ENCODE results near the gene RTEL1.
A peak's percentile ranks its signal among the peaks of the same experiment; 100 is the strongest.
"Not testable (repeated sequence)": the region's sequence is repeated elsewhere in the genome, so short reads cannot be mapped to it uniquely, and the experiment has no call there.

RTEL1 gene

GRCh38 chr20:63627751-63628245 is 30.3 kb upstream of the RTEL1 start:
- Histone ChIP-seq H3K36me3 (ENCODE audit: control insufficient read depth, insufficient read depth, low read length) (no peaks in the 10 kb centered on the region), H3K4me1 (ENCODE audit: control insufficient read depth, insufficient read depth, low read length) (peaks cover 11% of the 10 kb centered on the region), H3K27me3 (ENCODE audit: control insufficient read depth, insufficient read depth, low read length, poor library complexity, severe bottlenecking) (no peaks in the 10 kb centered on the region), H3K9me3 (ENCODE audit: control insufficient read depth, low read length) (no peaks in the 10 kb centered on the region), H3K27ac (ENCODE audit: insufficient read depth, low read depth, low read length, poor library complexity, severe bottlenecking) (no peak overlapping the region), H3K4me3 (ENCODE audit: insufficient read depth, low read depth, low read length) (peak overlapping the region; percentile 97)
- 73 to 75% methylated on average over 28 of the region's 28 CpGs for WGBS, 2 experiments

GRCh38 chr20:63628246-63628975 is 29.7 kb upstream of the RTEL1 start:
- WGBS, 2 experiments: 87 to 91% methylated on average over 22 of the region's 22 CpGs
- no peaks in the 10 kb centered on the region for H3K36me3 ChIP-seq (ENCODE audit: control insufficient read depth, insufficient read depth, low read length)
- H3K27me3 ChIP-seq (ENCODE audit: control insufficient read depth, insufficient read depth, low read length, poor library complexity, severe bottlenecking): no peaks in the 10 kb centered on the region
- H3K4me3 ChIP-seq (ENCODE audit: insufficient read depth, low read depth, low read length): peak overlapping the region; percentile 97
- H3K4me1 ChIP-seq (ENCODE audit: control insufficient read depth, insufficient read depth, low read length): peaks cover 11% of the 10 kb centered on the region
- no peak overlapping the region for H3K27ac ChIP-seq (ENCODE audit: insufficient read depth, low read depth, low read length, poor library complexity, severe bottlenecking)
- no peaks in the 10 kb centered on the region for H3K9me3 ChIP-seq (ENCODE audit: control insufficient read depth, low read length)

- not testable (repeated sequence) for H3K27ac ChIP-seq (ENCODE audit: insufficient read depth, low read depth, low read length, poor library complexity, severe bottlenecking); H3K36me3 ChIP-seq (ENCODE audit: control insufficient read depth, insufficient read depth, low read length); H3K4me1 ChIP-seq (ENCODE audit: control insufficient read depth, insufficient read depth, low read length); H3K9me3 ChIP-seq (ENCODE audit: control insufficient read depth, low read length); H3K4me3 ChIP-seq (ENCODE audit: insufficient read depth, low read depth, low read length); H3K27me3 ChIP-seq (ENCODE audit: control insufficient read depth, insufficient read depth, low read length, poor library complexity, severe bottlenecking)
- 94 to 96% methylated on average over 6 of the region's 6 CpGs for WGBS, 2 experiments
Observed at GRCh38 chr20:63630956-63631355, 27.2 kb upstream of the RTEL1 start.

DNA sequence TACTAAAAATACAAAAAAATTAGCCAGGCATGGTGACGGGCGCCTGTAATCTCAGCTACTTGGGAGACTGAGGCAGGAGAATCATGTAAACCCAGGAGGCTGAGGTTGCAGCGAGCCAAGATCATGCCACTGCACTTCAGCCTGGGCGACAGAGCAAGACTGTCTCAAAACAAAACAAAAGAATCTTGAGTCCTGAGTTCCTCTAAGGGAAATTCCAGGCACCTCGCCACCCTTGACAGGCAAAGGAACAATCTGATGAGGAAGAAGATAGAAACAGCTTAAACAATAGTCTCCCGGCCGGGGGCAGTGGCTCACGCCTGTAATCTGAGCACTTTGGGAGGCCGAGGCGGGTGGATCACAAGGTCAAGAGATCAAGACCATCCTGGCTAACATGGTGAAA is 26.7 kb upstream of the RTEL1 start:
- H3K36me3 ChIP-seq (ENCODE audit: control insufficient read depth, insufficient read depth, low read length); H3K27ac ChIP-seq (ENCODE audit: insufficient read depth, low read depth, low read length, poor library complexity, severe bottlenecking); H3K27me3 ChIP-seq (ENCODE audit: control insufficient read depth, insufficient read depth, low read length, poor library complexity, severe bottlenecking); H3K4me1 ChIP-seq (ENCODE audit: control insufficient read depth, insufficient read depth, low read length); H3K9me3 ChIP-seq (ENCODE audit: control insufficient read depth, low read length); H3K4me3 ChIP-seq (ENCODE audit: insufficient read depth, low read depth, low read length): not testable (repeated sequence)
- WGBS, 2 experiments: 63 to 73% methylated on average over 10 of the region's 10 CpGs

DNA sequence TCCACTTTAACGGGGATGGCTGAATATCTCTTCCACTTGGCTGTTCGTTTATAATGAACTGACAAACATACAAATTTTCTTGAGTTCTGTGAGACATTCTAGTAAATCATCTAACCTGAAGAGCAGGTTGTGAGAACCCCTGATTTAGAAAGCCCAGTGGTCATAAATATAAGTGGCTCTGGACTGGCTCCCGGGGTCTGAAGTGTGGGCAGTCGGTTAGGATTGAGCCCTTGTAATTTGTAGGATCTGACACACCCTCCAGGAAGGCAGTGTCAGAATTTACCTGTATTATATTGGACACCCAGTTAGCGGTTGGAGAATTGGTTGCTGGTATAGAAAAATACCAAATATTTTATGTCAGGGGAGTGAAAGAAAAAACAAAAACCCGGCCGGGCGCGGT is 24.4 kb upstream of the RTEL1 start:
- no peaks in the 10 kb centered on the region for H3K27me3 ChIP-seq (ENCODE audit: control insufficient read depth, insufficient read depth, low read length, poor library complexity, severe bottlenecking)
- no peaks in the 10 kb centered on the region for H3K9me3 ChIP-seq (ENCODE audit: control insufficient read depth, low read length)
- no peak overlapping the region for H3K27ac ChIP-seq (ENCODE audit: insufficient read depth, low read depth, low read length, poor library complexity, severe bottlenecking)
- no peak overlapping the region for H3K4me3 ChIP-seq (ENCODE audit: insufficient read depth, low read depth, low read length)
- no peaks in the 10 kb centered on the region for H3K4me1 ChIP-seq (ENCODE audit: control insufficient read depth, insufficient read depth, low read length)
- no peaks in the 10 kb centered on the region for H3K36me3 ChIP-seq (ENCODE audit: control insufficient read depth, insufficient read depth, low read length)
- 92 to 98% methylated on average over 9 of the region's 9 CpGs for WGBS, 2 experiments

DNA sequence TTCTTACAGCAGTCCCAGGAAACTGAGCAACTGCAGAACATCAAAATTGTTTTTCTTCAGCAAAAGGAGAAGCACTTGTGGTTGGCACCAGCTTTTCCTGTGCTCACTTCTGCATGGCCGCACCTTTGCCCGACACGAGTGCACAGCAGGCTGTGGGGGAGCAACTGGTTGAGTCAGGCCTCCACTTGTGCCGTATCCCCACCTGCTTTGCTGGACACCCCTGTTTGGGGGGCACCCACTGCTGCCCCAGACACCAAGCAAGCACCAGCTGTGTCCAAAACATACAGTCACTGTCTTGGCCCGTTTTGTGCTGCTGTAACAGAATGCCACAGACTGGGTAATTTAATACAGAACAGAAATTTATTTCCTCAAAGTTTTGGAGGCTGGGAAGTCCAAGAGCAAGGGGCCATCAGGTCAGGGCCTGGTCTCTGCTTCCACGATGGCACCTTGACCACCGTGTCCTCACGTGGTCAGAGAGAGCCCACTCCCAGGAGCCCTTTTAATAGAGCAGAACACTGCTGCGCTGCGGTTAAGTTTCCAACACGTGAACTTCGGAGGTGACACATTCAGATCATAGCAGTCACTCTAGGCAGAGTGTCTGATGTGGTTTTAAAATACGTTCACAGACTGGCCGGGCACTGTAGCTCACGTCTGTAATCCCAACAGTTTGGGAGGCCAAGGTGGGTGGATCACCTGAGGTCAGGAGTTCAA is 22.5 kb upstream of the RTEL1 start:
- Histone ChIP-seq H3K9me3 (ENCODE audit: control insufficient read depth, low read length) (no peaks in the 10 kb centered on the region), H3K4me3 (ENCODE audit: insufficient read depth, low read depth, low read length) (no peak overlapping the region), H3K36me3 (ENCODE audit: control insufficient read depth, insufficient read depth, low read length) (no peaks in the 10 kb centered on the region), H3K27ac (ENCODE audit: insufficient read depth, low read depth, low read length, poor library complexity, severe bottlenecking) (no peak overlapping the region), H3K27me3 (ENCODE audit: control insufficient read depth, insufficient read depth, low read length, poor library complexity, severe bottlenecking) (no peaks in the 10 kb centered on the region), H3K4me1 (ENCODE audit: control insufficient read depth, insufficient read depth, low read length) (no peaks in the 10 kb centered on the region)
- 93% methylated on average over 15 of the region's 15 CpGs for WGBS, 2 experiments

DNA sequence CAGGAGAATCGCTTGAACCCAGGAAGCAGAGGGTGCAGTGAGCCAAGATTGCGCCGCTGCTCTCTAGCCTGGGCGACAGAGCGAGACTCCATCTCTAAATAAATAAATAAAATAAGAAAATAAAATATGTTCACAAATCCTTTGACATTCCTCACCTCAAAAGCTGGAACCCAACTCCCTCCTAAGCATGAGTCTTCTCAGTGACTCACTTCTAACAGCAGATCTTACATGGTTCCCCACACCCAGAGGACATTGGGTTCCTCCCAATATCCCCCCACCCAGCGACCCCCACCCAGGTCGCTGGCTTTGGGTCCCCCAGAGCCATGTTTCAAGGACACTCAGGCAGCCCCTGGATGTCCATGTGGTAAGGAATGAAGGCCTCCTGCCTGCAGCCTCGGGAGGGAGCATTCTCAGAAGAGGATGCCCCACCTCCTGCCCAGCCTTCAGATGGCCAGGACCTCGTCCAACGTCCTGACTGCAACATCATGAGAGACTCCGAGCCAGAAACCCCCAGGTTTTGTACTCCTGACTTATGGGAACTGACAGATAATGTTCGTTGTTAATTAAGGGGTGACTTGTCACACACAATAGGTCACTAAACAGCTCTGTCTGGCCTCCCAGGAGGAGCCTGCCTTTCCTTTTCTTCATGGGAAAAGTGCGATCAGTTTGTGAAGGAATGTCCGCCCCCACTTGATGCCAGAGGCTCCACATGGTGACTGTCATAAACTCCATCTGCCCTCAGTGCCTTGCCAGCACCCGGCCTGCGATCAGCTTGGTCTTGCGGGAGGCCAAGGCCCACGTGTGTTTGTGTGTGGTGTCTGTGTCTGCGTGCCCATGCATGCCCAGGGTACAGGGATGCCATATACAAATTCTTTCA is 21.1 kb upstream of the RTEL1 start:
- Histone ChIP-seq H3K27ac (ENCODE audit: insufficient read depth, low read depth, low read length, poor library complexity, severe bottlenecking) (no peak overlapping the region), H3K36me3 (ENCODE audit: control insufficient read depth, insufficient read depth, low read length) (no peaks in the 10 kb centered on the region), H3K27me3 (ENCODE audit: control insufficient read depth, insufficient read depth, low read length, poor library complexity, severe bottlenecking) (peaks cover 8% of the 10 kb centered on the region), H3K9me3 (ENCODE audit: control insufficient read depth, low read length) (no peaks in the 10 kb centered on the region), H3K4me3 (ENCODE audit: insufficient read depth, low read depth, low read length) (no peak overlapping the region), H3K4me1 (ENCODE audit: control insufficient read depth, insufficient read depth, low read length) (no peaks in the 10 kb centered on the region)
- WGBS, 2 experiments: 83 to 85% methylated on average over 17 to 18 of the region's 19 CpGs

- peaks cover 27% of the 10 kb centered on the region for H3K27me3 ChIP-seq (ENCODE audit: control insufficient read depth, insufficient read depth, low read length, poor library complexity, severe bottlenecking)
- WGBS, 2 experiments: 80 to 82% methylated on average over 15 of the region's 15 CpGs
- H3K4me3 ChIP-seq (ENCODE audit: insufficient read depth, low read depth, low read length): no peak overlapping the region
- no peaks in the 10 kb centered on the region for H3K36me3 ChIP-seq (ENCODE audit: control insufficient read depth, insufficient read depth, low read length)
- H3K27ac ChIP-seq (ENCODE audit: insufficient read depth, low read depth, low read length, poor library complexity, severe bottlenecking): no peak overlapping the region
- H3K9me3 ChIP-seq (ENCODE audit: control insufficient read depth, low read length): no peaks in the 10 kb centered on the region
- peaks cover 8% of the 10 kb centered on the region for H3K4me1 ChIP-seq (ENCODE audit: control insufficient read depth, insufficient read depth, low read length)
Observed at GRCh38 chr20:63639093-63639975, 18.8 kb upstream of the RTEL1 start.

DNA sequence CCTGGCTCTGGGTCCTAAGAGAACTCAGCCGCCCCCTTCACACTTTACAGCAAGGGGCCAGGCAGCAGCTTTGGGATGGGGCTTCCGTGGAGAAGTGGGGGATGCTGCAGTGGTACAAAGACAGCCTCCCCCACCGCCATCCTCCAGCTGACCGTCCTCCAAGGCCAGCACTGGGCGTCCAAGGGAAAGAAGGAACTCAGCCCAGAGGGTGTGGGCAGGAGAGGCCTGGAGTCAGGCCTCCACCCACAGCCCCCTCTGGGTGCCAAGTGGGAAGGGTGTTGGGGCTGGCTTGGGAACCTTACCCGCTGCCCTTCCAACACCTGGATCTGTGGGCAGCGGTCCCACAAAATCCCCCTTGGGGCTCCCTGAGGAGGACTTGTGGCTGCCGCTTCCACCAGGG is 18.0 kb upstream of the RTEL1 start:
- Histone ChIP-seq H3K27ac (ENCODE audit: insufficient read depth, low read depth, low read length, poor library complexity, severe bottlenecking) (no peak overlapping the region), H3K4me1 (ENCODE audit: control insufficient read depth, insufficient read depth, low read length) (peaks cover 8% of the 10 kb centered on the region), H3K36me3 (ENCODE audit: control insufficient read depth, insufficient read depth, low read length) (no peaks in the 10 kb centered on the region), H3K27me3 (ENCODE audit: control insufficient read depth, insufficient read depth, low read length, poor library complexity, severe bottlenecking) (peaks cover 27% of the 10 kb centered on the region), H3K9me3 (ENCODE audit: control insufficient read depth, low read length) (no peaks in the 10 kb centered on the region), H3K4me3 (ENCODE audit: insufficient read depth, low read depth, low read length) (no peak overlapping the region)
- 90 to 92% methylated on average over 8 of the region's 8 CpGs for WGBS, 2 experiments
